ENCODE data around the gene METAP1D.

GRCh38 chr2:172021955-172022354 is 22.2 kb downstream of the METAP1D start:
- no peak for TF ChIP-seq EP300 (IDR thresholded peaks at IDR 0.05; ENCODE audit: borderline replicate concordance in 1 of 2, low read depth in 1 of 2, low read length in 1 of 2)
- TF ChIP-seq CTCF (IDR thresholded peaks at IDR 0.05), result no peak
- TF ChIP-seq USF1 (IDR thresholded peaks at IDR 0.05; ENCODE audit: borderline replicate concordance, low read depth), result no peak
- no peak for TF ChIP-seq CHD2 (IDR thresholded peaks at IDR 0.05; ENCODE audit: low read length, partially characterized antibody)
- no peak for TF ChIP-seq RXRA (IDR thresholded peaks at IDR 0.05; ENCODE audit: borderline replicate concordance, low read depth)
- TF ChIP-seq RFX5 (IDR thresholded peaks at IDR 0.05; ENCODE audit: low read length), result no peak

Data from SK-N-SH (cell line).